Endothelial cell of umbilical vein (primary cell): ENCODE measurements around the gene STK10. TPM values are rescaled to one million over a fixed set of nuclear protein-coding genes. Genes with fewer than 3 reads are reported as not detected.

Experiments
- BruUV-seq: library from RNA; stranded (reverse); fragments of 400-500 nt; replicated peaks from 2 replicates; lab custom pipeline; 2021; lab: Mats Ljungman, UMichigan
- CTCF ChIA-PET: fragments of 300-600, 350-600 bp; sonication (Branson Sonifier 250); formaldehyde crosslinking; loops from one replicate; lab custom pipeline; 2021; ENCODE audit warnings: antibody characterized with exemption, inconsistent platforms; lab: Charles Lee
- POLR2A ChIA-PET: fragments of 300-600, 350-600 bp; sonication (Branson Sonifier 250); formaldehyde crosslinking; loops from one replicate; lab custom pipeline; 2021; ENCODE audit warnings: antibody characterized with exemption, inconsistent platforms; lab: Charles Lee
- DNase-seq: peaks from one replicate; pipeline ENCODE4 v3.0.0-alpha.2; 2011; ENCODE audit warnings: low read depth, low spot score
- FAIRE-seq: peaks from 2 replicates; lab custom pipeline; 2011; peaks lifted over from hg19 to GRCh38; lab: Jason Lieb, UNC
- H2AFZ ChIP-seq: 2 replicates; pipeline ENCODE4 v1.6.0; 2012; ENCODE audit warnings: low read depth, low read length, control low read depth, inconsistent platforms
- H3K27ac ChIP-seq: 2 replicates; pipeline ENCODE4 v1.5.1; 2011; ENCODE audit warnings: low read depth, mild to moderate bottlenecking, control low read depth, low read length, moderate library complexity; ENCODE audit not compliant: insufficient read depth
- H3K27me3 ChIP-seq, 2 experiments: 2 replicates each; pipeline versions ENCODE4 v1.6.0 to v1.6.1; 2011; ENCODE audit warnings: low read length in 2 of 2, mixed read lengths in 1 of 2; ENCODE audit not compliant: control insufficient read depth in 2 of 2, insufficient read depth in 2 of 2
- H3K36me3 ChIP-seq, 2 experiments: 2 replicates in 1 of 2; 3 replicates in 1 of 2; pipeline ENCODE4 v1.5.1; 2011; ENCODE audit warnings: low read length in 2 of 2, mild to moderate bottlenecking in 1 of 2, moderate library complexity in 1 of 2; ENCODE audit not compliant: control insufficient read depth in 2 of 2, insufficient read depth in 2 of 2; ENCODE audit errors: extremely low read depth in 1 of 2
- H3K4me1 ChIP-seq: 3 replicates; pipeline ENCODE4 v1.5.1; 2011; ENCODE audit warnings: mild to moderate bottlenecking, low read length; ENCODE audit not compliant: control insufficient read depth, insufficient read depth; ENCODE audit errors: extremely low read depth
- H3K4me2 ChIP-seq: 2 replicates; pipeline ENCODE4 v1.6.1; 2011; ENCODE audit warnings: low read length, control low read depth, mixed read lengths; ENCODE audit not compliant: insufficient read depth
- H3K4me3 ChIP-seq, 3 experiments: fragments of 200-600 bp in 1 of 3; sonication (generic), shearing (Covaris generic) in 1 of 3; replicated peaks in 1 of 3; 2 replicates each; pipeline ENCODE4 v1.5.1; 2011 to 2016; ENCODE audit warnings: control low read depth in 3 of 3, low read length in 3 of 3, mild to moderate bottlenecking in 2 of 3, inconsistent platforms in 1 of 3, low read depth in 1 of 3, moderate library complexity in 1 of 3; ENCODE audit not compliant: insufficient read depth in 1 of 3
- H3K79me2 ChIP-seq: 2 replicates; pipeline ENCODE4 v1.6.0; 2012; ENCODE audit warnings: low read length, inconsistent platforms; ENCODE audit not compliant: control insufficient read depth, insufficient read depth
- H3K9ac ChIP-seq: replicated peaks from 2 replicates; pipeline ENCODE3; 2011; ENCODE audit warnings: low read length, control low read depth; ENCODE audit not compliant: insufficient read depth; ENCODE audit errors: extremely low read depth
- H3K9me1 ChIP-seq: replicated peaks from 3 replicates; pipeline ENCODE4 v1.6.0; 2011; ENCODE audit warnings: mild to moderate bottlenecking, low read length; ENCODE audit not compliant: control insufficient read depth, insufficient read depth; ENCODE audit errors: extremely low read depth
- H3K9me3 ChIP-seq: replicated peaks from 2 replicates; pipeline ENCODE4 v1.5.1; 2012; ENCODE audit warnings: low read length, inconsistent platforms; ENCODE audit not compliant: control insufficient read depth, insufficient read depth
- H4K20me1 ChIP-seq: replicated peaks from 2 replicates; pipeline ENCODE3; 2011; ENCODE audit warnings: mild to moderate bottlenecking, low read length; ENCODE audit not compliant: control insufficient read depth, insufficient read depth; ENCODE audit errors: extremely low read depth
- CTCF ChIP-seq, 2 donors: IDR thresholded peaks; 1 replicate in 1 of 2; 2 replicates in 1 of 2; pipeline ENCODE4 v1.5.1; 2011; ENCODE audit warnings: low read length in 2 of 2, mild to moderate bottlenecking in 2 of 2, moderate library complexity in 2 of 2, control low read depth in 1 of 2, inconsistent platforms in 1 of 2, low read depth in 1 of 2; ENCODE audit not compliant: insufficient read depth in 1 of 2; ENCODE audit errors: extremely low read depth in 1 of 2
- EZH2 ChIP-seq: IDR thresholded peaks from 2 replicates; pipeline ENCODE4 v1.6.1; 2012; ENCODE audit warnings: borderline replicate concordance, low read depth, mild to moderate bottlenecking, moderate library complexity, low read length, inconsistent platforms; ENCODE audit not compliant: severe bottlenecking
- FOS ChIP-seq: IDR thresholded peaks from 2 replicates; pipeline ENCODE4 v1.6.1; 2011; ENCODE audit warnings: mild to moderate bottlenecking, low read length, moderate library complexity, borderline replicate concordance; ENCODE audit not compliant: insufficient read depth
- GATA2 ChIP-seq: IDR thresholded peaks from 2 replicates; pipeline ENCODE4 v1.7.0; 2011; ENCODE audit warnings: low read depth, mild to moderate bottlenecking, moderate library complexity, mixed read lengths, low read length; ENCODE audit not compliant: insufficient read length, insufficient read depth
- JUN ChIP-seq: IDR thresholded peaks from 2 replicates; pipeline ENCODE4 v1.6.1; 2011; ENCODE audit warnings: borderline replicate concordance, low read depth; ENCODE audit not compliant: insufficient read length, insufficient read depth
- MAX ChIP-seq: IDR thresholded peaks from 2 replicates; pipeline ENCODE4 v1.6.1; 2011; ENCODE audit not compliant: insufficient read depth, insufficient read length
- MYC ChIP-seq: IDR thresholded peaks from one replicate; pipeline ENCODE4 v1.6.1; 2011; ENCODE audit warnings: mild to moderate bottlenecking, low read depth, low read length
- POLR2A ChIP-seq: IDR thresholded peaks from 2 replicates; pipeline ENCODE4 v1.6.1; 2012; ENCODE audit warnings: low read depth, mild to moderate bottlenecking, control low read depth, low read length
- POLR2AphosphoS5 ChIP-seq: IDR thresholded peaks from 2 replicates; pipeline ENCODE4 v1.6.1; 2012; ENCODE audit warnings: low read depth, mild to moderate bottlenecking, control low read depth, low read length, moderate library complexity; ENCODE audit not compliant: insufficient read depth
- dilution Hi-C: fragments of 300-500 bp; cut with MboI; formaldehyde crosslinking; loops from one replicate; pipeline ENCODE4 v1.15.0; 2019; ENCODE audit warnings: low sequenced_read_pairs; ENCODE audit not compliant: extremely low pct_ligation_motif_present
- intact Hi-C: fragments of 100-400 bp; cut with micrococcal nuclease; formaldehyde crosslinking; loops from one replicate; pipeline ENCODE4 v1.10.0; 2022
- polyA plus RNA-seq, 4 experiments: library from polyadenylated mRNA; depleted of rRNA in 3 of 4; stranded (reverse) in 3 of 4; unstranded in 1 of 4; fragments of >200 nt; gene quantifications; 2 replicates each; pipeline versions ENCODE4 v1.2.1 to v1.2.3, GENCODE V29; 2011 to 2012; ENCODE audit warnings: missing spikeins in 1 of 4
- total RNA-seq: library from RNA; stranded (reverse); gene quantifications from 2 replicates; pipeline ENCODE4 v1.2.3, GENCODE V29; 2021

Gene STK10
- total and polyA plus RNA-seq, 2 donors (not counting 3 experiments of a cell fraction or from before 2014, with no cell fraction given) = 16.9 to 47.2 TPM

GRCh38 chr5:172209714-172210113 lies 21.7 kb upstream of the STK10 start:
- peaks cover 3% of the 10 kb centered on the region for H4K20me1 ChIP-seq
- H3K4me3 ChIP-seq = no peak overlapping the region
- H3K9ac ChIP-seq = no peak overlapping the region
- no peak overlapping the region for H3K4me2 ChIP-seq
- TF ChIP-seq POLR2AphosphoS5 (no peak), GATA2 (no peak), CTCF (IDR thresholded peaks at IDR 0.05; ENCODE audit: extremely low read depth in 1 of 2, insufficient read depth in 1 of 2, low read depth in 1 of 2, low read length in 2 of 2) (no peak), POLR2A (no peak), FOS (no peak), JUN (no peak), MYC (no peak), EZH2 (no peak), MAX (no peak)
- intact Hi-C loops (no loop called here), dilution Hi-C loops (no loop called here)
- H3K9me3 ChIP-seq = no peaks in the 10 kb centered on the region
- H3K36me3 ChIP-seq = peaks cover 0 to 2% of the 10 kb centered on the region in 2 experiments
- CTCF ChIA-PET = no interaction called here
- no peak for FAIRE-seq
- no peak overlapping the region for H3K27ac ChIP-seq
- no peaks in the 10 kb centered on the region for H3K4me1 ChIP-seq
- POLR2A ChIA-PET = no interaction called here
- no TSS peak for BruUV-seq
- no peaks in the 10 kb centered on the region for H3K9me1 ChIP-seq
- no peaks in the 10 kb centered on the region for H3K27me3 ChIP-seq
- peaks cover 2% of the 10 kb centered on the region for H3K79me2 ChIP-seq
- H2AFZ ChIP-seq = no peak overlapping the region
- no peak for DNase-seq
